GM12864 (cell line): ENCODE results near the gene RNF6.
"Not testable (repeated sequence)": the region's sequence is repeated elsewhere in the genome, so short reads cannot be mapped to it uniquely, and the experiment has no call there.

ENCODE experiments used
- DNase-seq: peaks from one replicate; pipeline ENCODE4 v3.0.0-alpha.2; 2011; ENCODE audit warnings: low read depth
- H3K4me3 ChIP-seq: 2 replicates; pipeline ENCODE4 v1.5.1; 2011; ENCODE audit warnings: mild to moderate bottlenecking, low read depth, low read length, control low read depth
- TF ChIP-seq, protein P1 (sequence below): IDR thresholded peaks from 2 replicates; pipeline ENCODE4 v1.5.1; 2011; ENCODE audit warnings: low read depth, mild to moderate bottlenecking, moderate library complexity, low read length, control low read depth, inconsistent platforms; ENCODE audit errors: missing control alignments

RNF6 gene

DNA sequence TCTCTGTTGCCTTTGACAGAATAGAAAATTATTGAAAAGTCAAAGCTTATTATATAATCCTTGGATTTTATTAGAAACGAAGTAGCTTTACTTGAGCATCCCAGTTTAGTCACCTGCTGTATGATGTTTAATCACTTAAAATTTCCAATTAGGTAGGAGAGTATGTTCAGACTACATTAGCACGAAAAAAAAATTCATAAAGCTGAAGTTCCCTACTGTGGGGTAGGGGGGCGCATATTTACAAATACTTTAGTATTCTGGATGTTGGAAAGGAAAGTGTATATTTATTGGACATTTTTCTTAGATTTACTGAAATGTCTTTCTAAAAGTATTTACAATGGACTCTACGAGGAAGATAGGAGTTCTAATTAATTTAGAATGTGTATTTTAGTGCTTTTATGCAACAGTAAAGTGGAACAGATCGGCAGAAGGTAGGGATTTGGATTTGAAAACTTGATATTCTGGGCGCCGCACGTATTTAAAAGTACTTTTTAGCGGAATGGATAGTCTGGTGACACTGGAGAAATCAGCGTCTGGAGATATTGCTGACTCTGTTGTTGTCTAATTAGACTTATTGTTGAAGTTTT is 33.7 kb upstream of the RNF6 start:
- DNase-seq = no peak
- TF ChIP-seq, protein P1, sequence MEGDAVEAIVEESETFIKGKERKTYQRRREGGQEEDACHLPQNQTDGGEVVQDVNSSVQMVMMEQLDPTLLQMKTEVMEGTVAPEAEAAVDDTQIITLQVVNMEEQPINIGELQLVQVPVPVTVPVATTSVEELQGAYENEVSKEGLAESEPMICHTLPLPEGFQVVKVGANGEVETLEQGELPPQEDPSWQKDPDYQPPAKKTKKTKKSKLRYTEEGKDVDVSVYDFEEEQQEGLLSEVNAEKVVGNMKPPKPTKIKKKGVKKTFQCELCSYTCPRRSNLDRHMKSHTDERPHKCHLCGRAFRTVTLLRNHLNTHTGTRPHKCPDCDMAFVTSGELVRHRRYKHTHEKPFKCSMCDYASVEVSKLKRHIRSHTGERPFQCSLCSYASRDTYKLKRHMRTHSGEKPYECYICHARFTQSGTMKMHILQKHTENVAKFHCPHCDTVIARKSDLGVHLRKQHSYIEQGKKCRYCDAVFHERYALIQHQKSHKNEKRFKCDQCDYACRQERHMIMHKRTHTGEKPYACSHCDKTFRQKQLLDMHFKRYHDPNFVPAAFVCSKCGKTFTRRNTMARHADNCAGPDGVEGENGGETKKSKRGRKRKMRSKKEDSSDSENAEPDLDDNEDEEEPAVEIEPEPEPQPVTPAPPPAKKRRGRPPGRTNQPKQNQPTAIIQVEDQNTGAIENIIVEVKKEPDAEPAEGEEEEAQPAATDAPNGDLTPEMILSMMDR = peak; percentile 14
- H3K4me3 ChIP-seq = peak overlapping the region; percentile 78; the same call in 1 of the 2 replicates

DNA sequence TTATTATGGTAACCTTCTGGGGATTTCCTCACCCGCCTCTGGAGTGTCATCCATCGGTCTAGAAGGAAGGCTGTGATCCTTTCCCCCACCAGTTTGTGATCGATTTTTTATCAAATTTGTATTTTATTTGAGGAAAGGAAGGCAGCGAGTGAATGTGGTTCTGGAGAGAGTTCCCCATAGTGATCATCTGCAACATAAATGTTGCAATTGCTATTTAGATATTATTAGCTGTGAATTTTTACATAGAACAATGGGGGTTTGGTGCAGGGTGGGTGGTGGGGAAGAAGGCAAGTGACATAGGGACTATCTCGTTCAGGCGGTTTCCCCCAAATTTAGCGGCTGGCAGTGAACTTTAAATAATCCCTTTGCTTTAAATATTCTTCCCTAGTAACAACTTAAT is 33.0 kb upstream of the RNF6 start:
- DNase-seq = no peak
- H3K4me3 ChIP-seq = peak overlapping the region; percentile 78
- TF ChIP-seq, protein P1 = no peak

DNA sequence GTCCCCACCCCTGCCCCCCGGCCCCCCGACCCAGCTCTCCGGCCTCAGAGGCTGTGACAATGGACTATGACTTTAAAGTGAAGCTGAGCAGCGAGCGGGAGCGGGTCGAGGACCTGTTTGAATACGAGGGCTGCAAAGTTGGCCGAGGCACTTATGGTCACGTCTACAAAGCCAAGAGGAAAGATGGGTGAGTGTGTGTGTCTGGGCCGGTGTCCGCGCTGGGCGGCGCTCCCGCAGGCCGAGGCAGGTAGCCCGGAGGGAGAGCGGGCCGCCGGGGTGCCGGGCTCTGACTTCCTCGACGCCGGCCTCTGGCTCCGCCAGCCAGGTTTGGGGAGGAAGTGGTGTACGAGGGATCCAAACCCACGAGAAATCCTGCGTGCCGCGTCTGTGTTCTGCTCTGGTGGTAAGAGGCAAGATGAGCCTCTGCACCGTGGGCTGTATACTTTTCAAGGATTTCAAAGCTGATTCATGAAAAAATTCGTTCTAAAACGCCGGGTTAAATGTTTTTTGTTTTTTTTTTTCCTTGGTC is 32.5 kb upstream of the RNF6 start:
- H3K4me3 ChIP-seq = peak overlapping the region; percentile 78
- DNase-seq = no peak
- TF ChIP-seq, protein P1 = no peak

DNA sequence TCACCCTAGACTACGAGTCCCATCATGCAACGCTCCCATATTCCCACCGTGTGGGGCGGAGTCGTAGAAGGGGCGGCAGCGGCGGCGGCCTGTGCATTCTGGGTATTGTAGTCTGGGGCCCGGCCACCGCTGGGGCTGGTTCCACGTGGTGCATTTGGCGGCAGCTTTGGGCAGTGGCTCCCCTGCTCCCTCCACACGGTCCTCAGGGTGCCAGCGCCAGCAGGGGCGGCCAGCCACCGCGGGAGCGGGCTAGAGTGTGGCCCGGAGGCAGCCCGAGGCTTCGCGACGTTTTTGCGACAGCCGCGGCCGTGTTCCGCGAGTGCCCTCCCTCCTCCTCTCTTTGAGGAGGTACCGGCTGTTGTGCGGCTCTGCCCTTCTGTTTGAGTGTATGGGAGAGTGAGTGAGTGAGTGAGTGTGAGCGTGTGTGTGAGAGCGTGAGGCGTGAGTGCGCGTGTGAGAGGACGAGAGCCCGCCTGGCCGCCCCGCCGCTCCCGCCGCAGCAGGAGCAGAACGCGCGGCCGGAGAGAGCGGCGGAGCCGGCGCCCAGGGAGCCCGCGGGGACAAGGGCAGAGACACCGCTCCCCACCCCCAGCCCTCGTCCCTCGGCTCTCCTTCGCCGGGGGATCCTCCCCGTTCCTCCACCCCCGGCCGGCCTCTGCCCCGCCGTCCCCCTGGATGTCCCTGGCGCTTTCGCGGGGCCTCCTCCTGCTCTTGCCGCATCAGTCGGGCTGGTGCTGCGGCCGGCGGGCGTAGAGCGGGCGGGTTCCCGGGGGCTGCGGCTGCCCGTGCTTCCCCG is 31.9 kb upstream of the RNF6 start, which contains the start of gene CDK8:
CDK8 (plus strand) TSS at position 343 of the 796 bp plus-strand sequence. CDS start 513 bp downstream, outside the sequence.
- H3K4me3 ChIP-seq = peak within 1 kb of the TSS; percentile 78
- DNase-seq = peak; percentile 80
- TF ChIP-seq, protein P1 = no peak

DNA sequence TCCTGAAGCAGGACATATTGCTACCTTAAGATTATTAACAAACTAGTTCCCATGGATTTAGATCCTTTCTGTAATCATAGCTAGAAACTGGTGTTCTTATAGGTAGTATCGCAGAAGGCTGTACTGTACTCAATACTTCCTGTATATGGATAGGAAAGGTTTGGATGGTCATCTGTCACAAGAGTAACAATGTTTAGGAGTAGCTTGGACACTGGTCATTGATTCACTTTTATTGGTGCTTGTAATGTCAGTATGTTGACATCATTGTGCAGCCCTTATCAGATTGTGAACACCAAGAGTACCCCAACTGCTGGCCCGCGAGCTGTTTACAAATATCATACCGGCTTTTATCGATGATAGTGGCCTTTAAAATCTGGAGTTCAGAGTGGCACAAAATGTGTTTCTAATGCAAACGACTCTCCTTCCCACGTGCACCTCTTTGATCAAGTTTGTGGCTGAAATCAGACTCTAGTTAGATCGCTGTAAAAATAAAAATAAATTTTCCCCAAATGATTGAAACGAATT is 31.2 kb upstream of the RNF6 start:
- peak overlapping the region; percentile 78 for H3K4me3 ChIP-seq
- TF ChIP-seq, protein P1 = no peak
- DNase-seq = no peak

DNA sequence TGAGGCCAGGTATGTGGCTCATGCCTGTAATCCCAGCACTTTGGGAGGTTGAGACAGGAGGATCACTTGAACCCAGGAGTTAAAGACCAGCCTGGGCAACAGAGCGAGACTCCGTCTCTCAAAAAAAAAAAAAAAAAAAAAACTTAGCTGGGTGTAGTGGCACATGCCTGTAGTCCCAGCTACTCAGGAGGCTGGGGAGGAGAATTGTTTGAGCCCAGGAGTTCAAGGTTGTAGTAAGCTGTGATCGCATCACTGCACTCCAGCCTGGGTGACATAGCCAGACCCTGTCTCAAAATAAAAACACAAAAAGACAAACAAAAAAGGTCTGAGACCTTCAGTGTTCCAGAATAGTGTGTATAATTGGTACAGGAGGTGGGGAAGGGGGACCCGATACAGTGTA is 29.9 kb upstream of the RNF6 start:
- H3K4me3 ChIP-seq, DNase-seq: not testable (repeated sequence)

DNA sequence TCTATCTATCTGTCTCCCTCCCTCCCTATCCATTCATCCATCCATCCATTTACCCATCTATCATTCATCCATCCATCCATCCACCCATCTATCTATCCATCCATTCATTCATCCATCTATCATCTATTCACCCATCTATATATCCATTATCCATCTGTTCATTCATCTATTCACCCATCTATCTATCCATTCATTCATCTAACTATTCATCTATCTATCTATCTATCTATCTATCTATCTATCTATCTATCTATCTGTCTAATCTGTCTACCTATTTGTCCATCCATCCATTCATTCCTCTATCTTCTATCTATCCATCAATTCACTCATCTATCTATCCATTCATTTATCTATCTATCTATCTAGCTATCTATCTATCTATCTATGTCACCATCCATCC is 27.4 kb upstream of the RNF6 start:
- TF ChIP-seq, protein P1 = no peak
- DNase-seq = no peak
- H3K4me3 ChIP-seq = no peak overlapping the region
